NCI-H526 treated with DMSO at 0.1 percent for 48 hours (cell line): ENCODE data around the gene ZFP36L1.

Experiments
- DNase-seq: peaks from one replicate; lab custom pipeline; 2025; lab: John Stamatoyannopoulos, UW

ZFP36L1 gene

GRCh38 chr14:68816183-68816942 is 23.5 kb upstream of the ZFP36L1 start:
- DNase-seq, result peak; percentile 74

DNA sequence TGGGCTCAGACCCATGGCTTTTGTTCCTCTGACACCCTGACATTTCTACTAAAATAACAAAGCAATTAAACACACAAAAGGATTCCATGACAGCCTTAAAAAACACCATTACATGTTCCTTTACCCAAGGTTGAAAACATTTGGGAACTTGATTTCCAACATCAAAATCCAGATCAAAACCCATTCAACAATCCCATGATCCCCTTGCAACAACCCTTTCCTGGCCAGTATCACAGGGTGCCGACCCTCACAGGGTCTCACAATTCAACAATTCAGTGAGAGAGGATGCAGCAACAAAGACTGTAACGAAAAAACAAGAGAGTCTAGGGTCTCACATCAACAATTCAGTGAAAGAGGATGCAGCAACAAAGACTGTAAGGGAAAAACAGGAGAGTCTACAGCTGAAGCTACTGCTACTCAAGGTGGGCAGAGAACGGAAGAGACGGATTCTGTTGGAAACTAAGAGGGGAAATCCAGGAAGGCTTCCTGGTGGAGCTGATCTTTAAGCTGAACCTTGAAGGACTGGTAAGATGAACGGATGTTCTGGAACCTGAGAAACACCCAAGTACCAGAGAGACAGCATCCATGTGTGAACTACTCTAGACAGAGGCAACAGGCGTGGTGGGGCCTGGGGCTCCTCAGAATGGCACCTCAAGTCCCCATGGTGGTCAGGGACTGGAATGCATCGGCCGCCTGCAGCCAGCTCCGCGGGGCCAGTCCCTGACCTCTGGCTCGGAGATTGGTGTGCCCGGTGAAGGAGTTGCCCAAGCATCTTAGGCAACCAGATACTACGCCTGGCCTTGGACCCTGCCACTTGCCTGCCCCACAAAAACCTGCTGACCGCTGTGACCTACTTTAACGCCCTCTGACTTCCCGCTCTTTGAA is 22.7 kb upstream of the ZFP36L1 start:
- DNase-seq, result no peak

DNA sequence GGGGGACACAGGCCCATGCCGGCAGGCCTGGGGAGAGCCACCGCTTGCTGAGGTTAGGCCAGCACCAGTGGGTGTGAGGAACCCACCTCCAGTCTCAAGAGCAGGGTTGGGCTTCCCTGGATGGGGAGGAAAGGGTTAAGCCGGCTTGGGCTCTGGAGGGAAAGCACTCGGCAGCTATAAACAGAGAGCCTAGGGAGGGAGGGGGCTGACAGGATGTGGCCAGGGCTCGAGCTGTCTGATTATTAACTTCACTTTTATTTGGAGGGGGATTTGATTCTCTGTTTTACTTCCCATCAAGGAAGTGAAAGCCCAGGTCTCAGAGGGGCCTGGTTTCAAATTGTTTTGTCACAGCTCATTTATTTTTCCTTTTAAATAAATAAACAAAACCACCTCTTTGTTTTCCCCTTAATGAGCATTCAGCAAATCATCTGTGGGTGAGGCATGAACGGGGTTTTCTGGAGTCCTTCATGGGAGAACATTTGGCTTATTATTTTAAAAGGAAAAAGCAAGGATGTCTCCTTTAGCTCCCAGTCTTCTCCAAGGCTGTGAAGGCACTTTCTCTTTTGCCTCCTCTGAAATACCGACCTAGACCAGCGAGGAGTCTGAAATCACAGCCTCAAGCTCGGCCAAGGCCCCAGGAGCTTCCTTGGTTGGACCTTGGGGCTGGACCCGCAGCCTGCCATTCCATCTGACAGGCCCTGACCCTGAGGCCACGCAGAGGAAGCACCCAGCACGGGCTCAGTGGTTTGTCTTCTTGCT is 21.9 kb upstream of the ZFP36L1 start:
- DNase-seq, result peak; percentile 17

DNA sequence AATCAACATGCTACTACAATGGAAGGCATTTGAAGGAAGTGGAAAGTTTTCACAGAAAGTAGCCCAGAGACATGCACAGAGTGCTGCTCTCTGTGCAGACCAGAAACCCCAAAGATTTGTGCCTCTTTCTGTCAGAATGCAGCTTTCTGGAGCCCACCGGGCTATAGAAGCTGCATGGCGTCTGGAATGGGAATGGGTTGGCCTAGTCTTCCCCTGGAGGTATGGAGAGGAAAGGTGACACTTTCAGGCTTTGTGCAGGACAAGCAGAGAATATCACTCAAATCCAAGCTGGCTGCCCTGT is 21.3 kb upstream of the ZFP36L1 start:
- DNase-seq, result no peak

- DNase-seq, result no peak
Observed at GRCh38 chr14:68813318-68813838, 20.5 kb upstream of the ZFP36L1 start.

DNA sequence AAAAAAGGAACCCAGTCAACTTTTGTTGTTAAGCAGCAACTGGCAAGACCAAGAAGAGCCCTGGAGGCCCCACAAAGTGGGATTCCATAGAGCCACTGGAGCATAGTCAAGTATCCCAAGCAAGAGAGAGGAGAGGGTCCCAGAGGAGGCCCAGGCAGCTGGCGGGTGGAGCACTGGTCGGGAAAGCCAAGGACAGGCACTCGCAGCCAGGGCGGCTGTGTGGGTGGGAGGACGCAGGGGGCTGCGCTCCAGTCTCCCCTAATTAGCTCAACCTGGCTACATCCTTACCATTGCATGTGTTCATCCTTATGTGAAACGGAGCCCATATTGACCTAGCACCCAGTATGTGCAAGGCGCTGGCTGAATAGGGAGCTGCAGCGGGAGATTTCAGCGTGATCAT is 18.3 kb upstream of the ZFP36L1 start:
- no peak for DNase-seq

DNA sequence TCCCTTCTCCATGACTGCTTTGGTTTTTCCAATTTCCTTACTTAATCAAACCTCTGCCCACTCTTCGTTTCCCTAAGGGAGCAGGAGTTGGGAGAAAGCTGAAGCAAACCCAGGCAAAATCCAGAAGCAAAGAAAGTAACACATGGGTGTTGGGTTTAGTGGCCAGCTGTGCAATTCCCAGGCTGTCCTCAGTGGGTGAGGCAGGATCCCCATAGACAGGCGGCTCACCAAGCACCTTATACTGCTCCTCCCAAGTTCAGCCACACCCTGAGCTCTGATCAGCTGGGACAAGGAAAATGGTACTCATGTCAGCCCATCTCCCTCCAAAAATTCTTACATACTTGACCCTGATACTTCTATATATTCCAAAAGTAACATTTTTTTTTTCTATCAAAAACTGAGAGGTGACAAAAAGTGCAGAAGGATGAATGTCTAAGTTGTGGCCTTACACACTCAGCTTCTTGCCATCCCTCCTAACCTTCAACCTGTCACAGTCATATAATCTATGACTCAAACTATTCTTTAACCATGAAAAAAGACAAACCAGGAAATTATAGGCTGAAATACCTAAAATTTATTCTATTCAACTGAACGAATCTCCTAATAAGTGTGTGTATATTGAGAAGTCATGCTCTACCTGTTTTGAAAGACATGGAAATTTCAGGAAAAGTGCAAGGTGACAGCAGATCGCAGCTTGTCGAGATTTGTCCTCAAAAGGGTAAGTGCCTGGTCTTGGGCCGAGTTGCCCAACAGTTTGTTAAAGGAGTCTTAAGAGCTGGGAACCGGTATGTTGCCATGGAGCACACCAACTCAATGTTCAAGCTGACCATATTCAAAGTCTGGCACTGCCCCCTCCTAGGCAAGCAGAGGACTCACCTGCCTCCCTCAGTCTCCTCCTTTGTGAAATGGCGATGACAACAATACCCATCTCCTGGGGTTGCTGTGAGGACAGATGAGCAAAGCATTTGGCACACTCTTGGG is 17.6 kb upstream of the ZFP36L1 start:
- no peak for DNase-seq

DNA sequence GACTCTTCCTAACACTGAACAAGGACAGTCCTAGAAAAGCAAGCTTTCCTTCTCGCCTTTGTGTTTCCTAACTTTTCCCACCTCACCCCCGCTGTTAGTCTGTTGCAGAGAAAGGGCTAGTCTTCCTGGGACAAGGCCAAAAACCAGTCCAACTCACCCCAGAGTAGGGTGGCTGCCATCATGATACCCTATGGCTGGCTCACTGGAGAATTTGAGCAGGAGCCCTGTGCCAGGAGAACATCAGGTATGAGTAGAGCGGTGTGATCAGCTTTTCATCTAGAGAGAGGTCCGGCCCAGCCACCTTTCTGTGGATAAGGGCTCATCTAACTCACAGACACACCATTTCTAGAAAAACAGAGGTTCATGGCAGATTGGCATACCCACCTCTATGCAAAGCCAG is 16.7 kb upstream of the ZFP36L1 start:
- no peak for DNase-seq

DNA sequence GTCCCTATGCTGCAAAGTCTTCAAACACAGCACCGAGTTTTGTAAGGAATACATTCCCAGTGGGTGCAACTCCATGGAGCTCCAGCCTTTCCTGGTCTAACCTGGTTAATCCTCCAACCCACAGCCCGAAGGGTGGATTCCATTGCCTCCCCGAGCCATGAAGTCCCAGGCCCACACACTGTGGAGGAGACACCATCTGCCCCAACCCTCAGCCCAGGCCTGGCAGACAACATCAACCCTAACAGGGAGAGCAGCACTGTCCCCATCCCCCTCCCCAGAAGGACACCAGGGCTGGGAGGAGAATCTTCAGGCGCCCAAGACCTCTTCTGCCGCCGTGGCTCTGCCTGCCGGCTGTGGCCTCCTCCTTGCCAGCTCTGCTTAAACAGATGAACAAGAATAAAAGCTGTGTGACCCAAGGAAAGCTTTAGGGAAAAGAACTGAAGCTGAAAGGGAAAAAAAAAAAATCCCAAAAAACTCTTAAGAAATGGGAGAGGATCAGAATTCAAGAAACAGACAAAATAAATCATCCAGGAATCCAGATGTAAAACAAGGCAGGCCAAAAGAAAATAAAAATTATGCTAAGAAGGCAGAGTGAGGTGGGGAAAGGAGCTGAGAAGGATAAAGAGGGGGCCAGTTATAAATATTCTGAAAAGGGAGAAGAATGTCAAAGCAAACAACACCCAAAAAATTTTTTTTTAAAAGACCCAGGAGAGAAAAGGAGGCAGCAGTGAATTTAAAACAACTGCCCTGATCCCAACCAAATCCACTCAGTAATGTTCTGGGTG is 16.0 kb upstream of the ZFP36L1 start:
- no peak for DNase-seq

DNA sequence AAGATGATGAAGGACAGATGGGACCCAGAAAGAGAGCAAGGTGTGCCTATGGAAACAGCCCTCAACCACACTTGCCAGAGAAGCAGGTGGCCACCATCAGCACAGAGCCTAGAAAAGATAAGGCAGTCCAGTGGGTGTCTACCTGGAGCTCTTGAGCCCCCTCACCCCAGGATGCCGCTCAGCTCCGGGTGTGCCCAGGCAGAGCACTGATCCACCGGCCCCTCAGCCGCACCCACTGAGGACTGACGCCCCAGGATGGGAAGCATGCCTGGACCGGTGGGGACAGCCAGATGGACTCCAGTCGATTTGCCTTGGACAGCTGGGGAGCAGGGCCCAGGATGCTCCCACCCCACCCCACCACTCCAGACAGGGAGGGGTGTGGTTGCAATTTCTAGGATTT is 15.1 kb upstream of the ZFP36L1 start:
- no peak for DNase-seq

- DNase-seq, result no peak
Observed at GRCh38 chr14:68807148-68807600, 14.3 kb upstream of the ZFP36L1 start.

- DNase-seq, result no peak
Observed at GRCh38 chr14:68806526-68807147, 13.8 kb upstream of the ZFP36L1 start.

- no peak for DNase-seq
Observed at GRCh38 chr14:68805414-68805813, 12.5 kb upstream of the ZFP36L1 start.

GRCh38 chr14:68801631-68802030 is 8.8 kb upstream of the ZFP36L1 start:
- DNase-seq, result no peak

GRCh38 chr14:68800953-68801352 is 8.1 kb upstream of the ZFP36L1 start:
- no peak for DNase-seq

DNA sequence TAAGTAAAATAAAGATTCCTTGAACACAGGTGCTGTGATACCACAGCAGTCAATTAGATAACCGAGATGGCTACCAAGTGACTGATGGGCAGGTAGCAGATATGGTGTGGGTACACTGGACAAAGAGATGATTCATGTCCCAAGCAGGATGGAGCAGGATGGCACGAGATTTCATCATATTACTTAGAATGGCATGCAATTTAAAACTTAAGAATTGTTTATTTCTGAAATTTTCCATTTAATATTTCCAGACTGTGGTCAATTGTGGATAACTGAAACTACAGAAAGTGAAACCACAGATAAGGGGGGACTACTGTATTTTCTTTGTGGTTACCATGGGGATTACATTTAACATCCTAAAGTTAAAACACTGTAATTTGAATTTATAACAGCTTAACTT is 7.5 kb upstream of the ZFP36L1 start:
- no peak for DNase-seq

DNA sequence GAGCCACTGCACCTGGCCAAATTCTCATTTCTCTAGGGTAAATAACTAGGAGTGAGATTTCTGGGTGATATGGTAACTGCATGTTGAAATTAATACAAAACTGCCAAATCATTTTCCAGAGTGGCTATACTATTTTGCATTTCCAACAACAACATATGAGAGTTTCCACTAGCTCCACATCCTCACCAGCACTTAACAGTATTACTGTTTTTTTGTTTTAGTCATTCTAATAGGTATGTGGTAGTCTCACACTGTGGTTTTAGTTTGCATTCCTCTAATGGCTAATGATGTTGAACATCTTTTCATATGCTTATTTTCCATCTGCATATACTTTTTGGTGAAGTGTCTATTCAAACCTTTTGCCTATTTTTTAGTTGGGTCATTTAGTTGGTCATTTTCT is 5.8 kb upstream of the ZFP36L1 start:
- DNase-seq, result no peak

DNA sequence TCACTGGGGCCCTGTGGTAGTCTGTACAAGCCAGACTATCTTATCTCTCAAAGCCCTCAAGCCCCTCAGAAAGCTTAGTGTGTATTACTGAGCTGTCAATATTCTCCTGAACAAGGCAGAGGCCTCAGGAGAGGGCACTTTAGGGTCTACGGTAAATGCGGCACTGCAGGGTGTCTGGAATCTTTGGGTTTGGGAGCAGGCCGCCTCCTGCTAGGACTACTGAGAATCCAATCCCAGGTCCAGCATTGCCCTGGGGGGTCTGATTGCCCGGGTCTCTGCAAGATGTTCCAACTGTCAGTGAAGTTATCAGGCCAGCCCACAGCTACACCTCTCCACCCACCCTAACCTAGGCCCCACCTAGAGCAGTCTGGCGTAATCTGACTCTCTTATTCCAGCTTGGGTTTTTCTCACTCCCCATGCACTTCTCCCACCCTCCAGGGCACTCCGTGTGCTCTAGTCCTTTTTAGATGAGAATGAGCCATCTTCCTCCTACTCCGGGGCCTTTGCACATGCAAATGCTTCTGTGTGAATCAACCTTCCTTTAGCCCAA is 4.3 kb upstream of the ZFP36L1 start:
- no peak for DNase-seq

DNA sequence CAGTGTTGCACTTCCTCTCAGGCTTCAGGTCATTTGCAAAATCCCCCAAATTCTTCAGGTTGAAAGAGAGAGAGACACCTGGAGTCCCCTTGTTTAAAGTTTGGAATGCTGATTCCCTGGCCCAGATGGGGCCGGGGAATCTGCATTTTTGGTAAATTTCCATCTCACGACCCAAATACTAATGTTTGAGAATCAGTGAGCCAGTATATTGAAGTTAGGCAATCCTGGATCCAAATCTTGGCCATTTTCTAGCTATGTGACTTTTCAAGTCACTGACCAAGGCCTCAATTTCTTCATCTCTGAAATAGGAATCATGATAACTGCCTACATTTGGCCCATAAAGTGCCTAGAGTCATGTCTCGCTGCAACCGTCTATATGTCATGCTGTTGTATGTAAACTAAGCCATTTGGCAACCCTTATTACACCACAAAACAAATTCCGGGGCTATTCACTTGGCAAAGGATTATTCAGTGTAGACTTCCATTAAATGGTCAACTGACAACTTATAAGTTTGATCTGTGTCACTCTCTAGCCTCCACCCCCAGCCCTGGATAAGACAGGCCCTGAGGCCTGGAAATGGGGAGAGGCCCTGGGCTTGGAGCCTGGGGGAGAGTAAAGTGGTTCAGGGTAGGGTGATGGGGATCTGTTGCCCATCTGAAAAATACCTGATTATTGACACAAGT is 3.7 kb upstream of the ZFP36L1 start:
- DNase-seq, result no peak
